Loucy (cell line): ENCODE data around the gene PCDHGA1.

Experiments used
- H2AFZ ChIP-seq: fragments of 200-600 bp; sonication (generic); 2 replicates; pipeline ENCODE4 v1.6.0; 2016; ENCODE audit warnings: antibody characterized with exemption, mild to moderate bottlenecking, low read length, moderate library complexity
- H3F3A ChIP-seq: fragments of 200-600 bp; 2 replicates; pipeline ENCODE4 v1.6.0; 2016; ENCODE audit warnings: antibody characterized with exemption, low read depth, mild to moderate bottlenecking
- H3K27me3 ChIP-seq: fragments of 200-600 bp; sonication (generic); 2 replicates; pipeline ENCODE4 v1.6.1; 2014; ENCODE audit warnings: low read length, mild to moderate bottlenecking; ENCODE audit not compliant: insufficient read depth, poor library complexity, severe bottlenecking
- H3K36me3 ChIP-seq: fragments of 200-600 bp; sonication (generic); 2 replicates; pipeline ENCODE4 v1.6.1; 2016; ENCODE audit warnings: low read length; ENCODE audit not compliant: insufficient read depth
- H3K4me1 ChIP-seq: fragments of 200-600 bp; sonication (generic); 2 replicates; pipeline ENCODE4 v1.5.1; 2014; ENCODE audit warnings: low read length, mild to moderate bottlenecking; ENCODE audit not compliant: insufficient read depth, poor library complexity, severe bottlenecking
- H3K4me2 ChIP-seq: fragments of 200-600 bp; sonication (generic); 2 replicates; pipeline ENCODE4 v1.6.0; 2014; ENCODE audit warnings: antibody characterized with exemption, low read length, low read depth, mild to moderate bottlenecking; ENCODE audit not compliant: poor library complexity, severe bottlenecking
- H3K4me3 ChIP-seq: fragments of 200-600 bp; sonication (generic); 2 replicates; pipeline ENCODE4 v1.5.1; 2014; ENCODE audit warnings: low read length, mild to moderate bottlenecking, mixed read lengths; ENCODE audit not compliant: poor library complexity, severe bottlenecking
- H3K79me2 ChIP-seq: fragments of 200-600 bp; sonication (generic); 2 replicates; pipeline ENCODE4 v1.6.1; 2014; ENCODE audit warnings: low read length; ENCODE audit not compliant: insufficient read depth
- H3K9ac ChIP-seq: fragments of 200-600 bp; sonication (generic); 2 replicates; pipeline ENCODE4 v1.6.0; 2014; ENCODE audit warnings: mild to moderate bottlenecking, low read depth, low read length, moderate library complexity; ENCODE audit not compliant: poor library complexity, severe bottlenecking
- H3K9me2 ChIP-seq: fragments of 200-600 bp; sonication (generic); replicated peaks from 2 replicates; pipeline ENCODE4 v1.6.1; 2016; ENCODE audit warnings: low read depth, low read length, mixed read lengths
- H3K9me3 ChIP-seq: fragments of 200-600 bp; sonication (generic); 2 replicates; pipeline ENCODE4 v1.6.1; 2014; ENCODE audit warnings: mild to moderate bottlenecking, antibody characterized with exemption, low read length, low read depth; ENCODE audit not compliant: insufficient read depth
- H4K20me1 ChIP-seq: fragments of 200-600 bp; sonication (generic); 2 replicates; pipeline ENCODE4 v1.6.0; 2014; ENCODE audit warnings: antibody characterized with exemption, low read length, mild to moderate bottlenecking; ENCODE audit not compliant: insufficient read depth, poor library complexity, severe bottlenecking
- CTCF ChIP-seq: fragments of 200-600 bp; sonication (generic); conservative IDR thresholded peaks from 2 replicates; pipeline ENCODE4 v1.5.1; 2014; ENCODE audit warnings: mild to moderate bottlenecking, antibody characterized with exemption, low read length
- EZH2phosphoT487 ChIP-seq: fragments of 200-600 bp; IDR thresholded peaks from 2 replicates; pipeline ENCODE4 v1.6.1; 2018; ENCODE audit warnings: antibody characterized with exemption, mild to moderate bottlenecking, moderate library complexity, borderline replicate concordance

PCDHGA1 gene

GRCh38 chr5:141496038-141496437 lies 165.7 kb downstream of the PCDHGA1 start:
- no peaks in the 10 kb centered on the region for H3K79me2 ChIP-seq
- H3K27me3 ChIP-seq: no peaks in the 10 kb centered on the region
- H3K4me2 ChIP-seq: no peak overlapping the region
- no peak overlapping the region for H3K4me3 ChIP-seq
- H3K9me2 ChIP-seq: no peaks in the 10 kb centered on the region
- no peaks in the 10 kb centered on the region for H3K9me3 ChIP-seq
- no peak for TF ChIP-seq CTCF
- no peak for TF ChIP-seq EZH2phosphoT487
- H2AFZ ChIP-seq: no peak overlapping the region
- H4K20me1 ChIP-seq: no peaks in the 10 kb centered on the region
- no peaks in the 10 kb centered on the region for H3F3A ChIP-seq
- no peak overlapping the region for H3K9ac ChIP-seq
- H3K4me1 ChIP-seq: no peaks in the 10 kb centered on the region
- no peaks in the 10 kb centered on the region for H3K36me3 ChIP-seq

DNA sequence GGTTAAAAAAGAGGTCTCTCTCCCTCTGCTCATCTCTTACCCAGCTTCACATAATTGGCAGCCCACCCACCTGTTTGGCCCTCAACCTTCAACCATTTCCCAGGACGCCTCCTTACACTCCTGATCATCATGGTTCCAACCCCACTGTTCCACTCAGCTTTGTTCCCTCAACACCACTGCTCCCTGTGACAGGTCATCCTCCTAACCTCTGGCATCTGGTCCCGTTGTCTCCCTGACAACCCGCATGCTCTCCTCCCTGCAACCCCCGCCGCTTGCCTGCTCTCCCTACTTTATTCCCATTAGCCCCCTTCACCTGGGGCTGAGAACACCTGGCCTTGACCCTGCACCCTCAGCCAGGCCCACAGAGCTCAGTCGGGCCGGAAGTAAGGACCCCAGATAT lies 171.4 kb downstream of the PCDHGA1 start:
- TF ChIP-seq EZH2phosphoT487: no peak
- TF ChIP-seq CTCF: no peak
- Histone ChIP-seq H3K79me2 (no peaks in the 10 kb centered on the region), H3K9ac (no peak overlapping the region), H3K9me2 (no peaks in the 10 kb centered on the region), H2AFZ (no peak overlapping the region), H3K9me3 (no peaks in the 10 kb centered on the region), H3K4me3 (no peak overlapping the region), H3K4me2 (no peak overlapping the region), H3K27me3 (no peaks in the 10 kb centered on the region), H3K36me3 (no peaks in the 10 kb centered on the region), H3F3A (no peaks in the 10 kb centered on the region), H3K4me1 (no peaks in the 10 kb centered on the region), H4K20me1 (no peaks in the 10 kb centered on the region)

- H3F3A ChIP-seq: no peaks in the 10 kb centered on the region
- H3K9ac ChIP-seq: no peak overlapping the region
- no peaks in the 10 kb centered on the region for H3K4me1 ChIP-seq
- H2AFZ ChIP-seq: no peak overlapping the region
- no peaks in the 10 kb centered on the region for H4K20me1 ChIP-seq
- H3K9me2 ChIP-seq: no peaks in the 10 kb centered on the region
- TF ChIP-seq EZH2phosphoT487 (no peak), CTCF (no peak)
- H3K36me3 ChIP-seq: no peaks in the 10 kb centered on the region
- no peaks in the 10 kb centered on the region for H3K27me3 ChIP-seq
- no peaks in the 10 kb centered on the region for H3K9me3 ChIP-seq
- no peak overlapping the region for H3K4me3 ChIP-seq
- H3K79me2 ChIP-seq: no peaks in the 10 kb centered on the region
- H3K4me2 ChIP-seq: no peak overlapping the region
These were observed 173.4 kb downstream of the PCDHGA1 start for GRCh38 chr5:141503681-141504080.
